A549 (cell line): ENCODE results near the gene CKMT2. TPM values are rescaled to one million over a fixed set of nuclear protein-coding genes. Genes with fewer than 3 reads are reported as not detected.

ENCODE experiments used
- ATAC-seq, 2 experiments: fragments of 200-7000 bp in 1 of 2; fragments of >200 bp in 1 of 2; cut with Nextera tagmentation in 1 of 2; cut with Tn5 transposase in 1 of 2; 3 replicates each; pipeline versions ENCODE4 v1.8.0 to v1.9.1; 2018 to 2020; ENCODE audit warnings: mild to moderate bottlenecking in 1 of 2, moderate library complexity in 1 of 2
- CTCF ChIA-PET: fragments of 300-600 bp; sonication (Branson Sonifier 250); formaldehyde crosslinking; extraction: SDS; loops from one replicate; lab custom pipeline; 2021; ENCODE audit warnings: antibody characterized with exemption, inconsistent platforms; lab: Yijun Ruan, JAX
- POLR2A ChIA-PET: fragments of 350-600 bp; formaldehyde crosslinking; extraction: SDS; loops from one replicate; lab custom pipeline; 2021; ENCODE audit warnings: antibody characterized with exemption, inconsistent platforms; lab: Yijun Ruan, JAX
- DNase-seq, 2 experiments: peaks; one replicate each; pipeline versions ENCODE4 v3.0.0 to v3.0.0-alpha.2; 2011 to 2016; ENCODE audit warnings: low read depth in 1 of 2, low spot score in 1 of 2
- FAIRE-seq: peaks from 2 replicates; lab custom pipeline; 2011; peaks lifted over from hg19 to GRCh38; lab: Jason Lieb, UNC
- H3K27ac ChIP-seq, 2 experiments: fragments of >200 bp; sonication (Bioruptor Twin); formaldehyde crosslinking; 3 replicates each; pipeline ENCODE4 v1.5.1; 2016 to 2017
- H3K4me1 ChIP-seq: fragments of >200 bp; sonication (Bioruptor Twin); formaldehyde crosslinking; 3 replicates; pipeline ENCODE4 v1.6.1; 2016
- H3K4me2 ChIP-seq: fragments of >200 bp; sonication (Bioruptor Twin); formaldehyde crosslinking; 3 replicates; pipeline ENCODE4 v1.6.1; 2016
- H3K4me3 ChIP-seq: fragments of >200 bp; sonication (Bioruptor Twin); formaldehyde crosslinking; 3 replicates; pipeline ENCODE4 v1.5.1; 2016
- H3K9me3 ChIP-seq: fragments of >200 bp; sonication (Bioruptor Twin); formaldehyde crosslinking; 3 replicates; pipeline ENCODE4 v1.6.1; 2016
- CHD2 ChIP-seq: fragments of 150-350 bp; IDR thresholded peaks from 2 replicates; pipeline ENCODE4 v1.6.1; 2014; ENCODE audit warnings: low read length; ENCODE audit not compliant: partially characterized antibody
- CHD4 ChIP-seq: fragments of 200-600 bp; sonication (generic); IDR thresholded peaks from 2 replicates; pipeline ENCODE4 v1.6.1; 2016; ENCODE audit warnings: antibody characterized with exemption, mild to moderate bottlenecking, borderline replicate concordance
- EHF ChIP-seq: fragments of 250-450 bp; sonication (Bioruptor Pico); IDR thresholded peaks from 2 replicates; pipeline ENCODE4 v1.5.0; 2020; ENCODE audit warnings: mild to moderate bottlenecking
- EHMT2 ChIP-seq: fragments of 200-600 bp; sonication (generic); IDR thresholded peaks from 2 replicates; pipeline ENCODE4 v1.6.1; 2016; ENCODE audit warnings: antibody characterized with exemption, low read depth, mild to moderate bottlenecking, moderate library complexity
- HOXB13 ChIP-seq: fragments of 250-450 bp; sonication (Bioruptor Pico); IDR thresholded peaks from 2 replicates; pipeline ENCODE4 v1.5.0; 2020; ENCODE audit warnings: low read depth, mild to moderate bottlenecking, moderate library complexity
- HOXB5 ChIP-seq: fragments of 250-450 bp; sonication (Bioruptor Pico); IDR thresholded peaks from 2 replicates; pipeline ENCODE4 v1.5.0; 2020; ENCODE audit warnings: mild to moderate bottlenecking, moderate library complexity
- JUNB ChIP-seq: fragments of >200 bp; sonication (Bioruptor Twin); formaldehyde crosslinking; IDR thresholded peaks from 2 replicates; pipeline ENCODE4 v1.6.1; 2016
- MAFK ChIP-seq: fragments of 450-650 bp; IDR thresholded peaks from 2 replicates; pipeline ENCODE4 v1.6.1; 2014; ENCODE audit not compliant: partially characterized antibody
- MAZ ChIP-seq: fragments of 150-350 bp; IDR thresholded peaks from 2 replicates; pipeline ENCODE4 v1.6.1; 2014; ENCODE audit warnings: antibody characterized with exemption, low read depth, low read length, borderline replicate concordance
- PHF8 ChIP-seq: fragments of 200-600 bp; sonication (generic); IDR thresholded peaks from 2 replicates; pipeline ENCODE4 v1.6.1; 2016; ENCODE audit warnings: low read depth, mild to moderate bottlenecking, antibody characterized with exemption, moderate library complexity, borderline replicate concordance
- POLR2A ChIP-seq: IDR thresholded peaks from 2 replicates; pipeline ENCODE4 v1.6.1; 2012; ENCODE audit warnings: mild to moderate bottlenecking, low read length
- POLR2AphosphoS2 ChIP-seq: conservative IDR thresholded peaks from 2 replicates; pipeline ENCODE4 v1.6.1; 2012; ENCODE audit warnings: low read length, improper control_type of control experiment, inconsistent platforms
- RAD21 ChIP-seq, 2 experiments: fragments of >200 bp in 1 of 2; sonication (Bioruptor Twin) in 1 of 2; formaldehyde crosslinking in 1 of 2; IDR thresholded peaks in 1 of 2; conservative IDR thresholded peaks in 1 of 2; 2 replicates in 1 of 2; 3 replicates in 1 of 2; pipeline ENCODE4 v1.6.1; 2012 to 2018; ENCODE audit warnings: inconsistent platforms in 1 of 2
- SMC3 ChIP-seq: fragments of >200 bp; sonication (Bioruptor Twin); formaldehyde crosslinking; IDR thresholded peaks from 3 replicates; pipeline ENCODE4 v1.6.1; 2018; ENCODE audit warnings: inconsistent platforms
- TP53 ChIP-seq: fragments of 250-450 bp; sonication (Bioruptor Pico); IDR thresholded peaks from 2 replicates; pipeline ENCODE4 v1.5.0; 2021; ENCODE audit warnings: mild to moderate bottlenecking, moderate library complexity
- ZC3H11A ChIP-seq: fragments of 450-650 bp; IDR thresholded peaks from 2 replicates; pipeline ENCODE4 v1.6.1; 2014; ENCODE audit warnings: antibody characterized with exemption, mild to moderate bottlenecking
- ZSCAN20 ChIP-seq: fragments of 250-450 bp; sonication (Bioruptor Pico); IDR thresholded peaks from 2 replicates; pipeline ENCODE4 v1.8.0; 2022; ENCODE audit warnings: mild to moderate bottlenecking, moderate library complexity
- WGBS: methylation state at CpG from one replicate; pipeline ENCODE4 v1.1.6; 2017; ENCODE audit errors: missing lambda C conversion rate; 5-methylcytosine and 5-hydroxymethylcytosine counted together
- polyA plus RNA-seq, 4 experiments: library from polyadenylated mRNA; depleted of rRNA in 3 of 4; stranded (reverse); fragments of >200 nt; fragmentation: RNase III in 1 of 4; extraction: RNeasy Plus Mini Kit Qiagen cat#74134 plus additional on column Dnase treatment in 1 of 4; gene quantifications; 2 replicates in 3 of 4; 3 replicates in 1 of 4; pipeline ENCODE4 v1.2.3, GENCODE V29; 2011 to 2017
- TF ChIP-seq, protein P1 (sequence below): IDR thresholded peaks from 2 replicates; pipeline ENCODE4 v1.6.1; 2012
- TF ChIP-seq, protein P2 (sequence below): IDR thresholded peaks from 2 replicates; pipeline ENCODE4 v1.6.1; 2012; ENCODE audit warnings: low read depth, borderline replicate concordance
- TF ChIP-seq, protein P3 (sequence below): fragments of 150-350 bp; IDR thresholded peaks from 2 replicates; pipeline ENCODE4 v1.6.1; 2014; ENCODE audit warnings: low read depth, mild to moderate bottlenecking, low read length
- TF ChIP-seq, protein P4 (sequence below): fragments of 200-600 bp; sonication (generic); IDR thresholded peaks from 2 replicates; pipeline ENCODE4 v1.6.1; 2016; ENCODE audit warnings: antibody characterized with exemption, mild to moderate bottlenecking, moderate library complexity
- TF ChIP-seq, protein P5 (sequence below): fragments of >200 bp; sonication (Bioruptor Twin); formaldehyde crosslinking; IDR thresholded peaks from 3 replicates; pipeline ENCODE4 v1.5.1; 2016
- TF ChIP-seq, protein P6 (sequence below): fragments of >200 bp; sonication (Bioruptor Twin); formaldehyde crosslinking; IDR thresholded peaks from 2 replicates; pipeline ENCODE4 v1.6.1; 2016
- TF ChIP-seq, protein P7 (sequence below): fragments of 450-650 bp; IDR thresholded peaks from 2 replicates; pipeline ENCODE4 v1.6.1; 2014; ENCODE audit warnings: antibody characterized with exemption
- TF ChIP-seq, protein P8 (sequence below): fragments of 250-450 bp; sonication (Bioruptor Pico); IDR thresholded peaks from 2 replicates; pipeline ENCODE4 v1.5.0; 2020; ENCODE audit warnings: low read depth, mild to moderate bottlenecking, moderate library complexity

Gene CKMT2
- polyA plus RNA-seq, 2 of the 4 experiments (the other 2 are of a cell fraction) = not detected

DNA sequence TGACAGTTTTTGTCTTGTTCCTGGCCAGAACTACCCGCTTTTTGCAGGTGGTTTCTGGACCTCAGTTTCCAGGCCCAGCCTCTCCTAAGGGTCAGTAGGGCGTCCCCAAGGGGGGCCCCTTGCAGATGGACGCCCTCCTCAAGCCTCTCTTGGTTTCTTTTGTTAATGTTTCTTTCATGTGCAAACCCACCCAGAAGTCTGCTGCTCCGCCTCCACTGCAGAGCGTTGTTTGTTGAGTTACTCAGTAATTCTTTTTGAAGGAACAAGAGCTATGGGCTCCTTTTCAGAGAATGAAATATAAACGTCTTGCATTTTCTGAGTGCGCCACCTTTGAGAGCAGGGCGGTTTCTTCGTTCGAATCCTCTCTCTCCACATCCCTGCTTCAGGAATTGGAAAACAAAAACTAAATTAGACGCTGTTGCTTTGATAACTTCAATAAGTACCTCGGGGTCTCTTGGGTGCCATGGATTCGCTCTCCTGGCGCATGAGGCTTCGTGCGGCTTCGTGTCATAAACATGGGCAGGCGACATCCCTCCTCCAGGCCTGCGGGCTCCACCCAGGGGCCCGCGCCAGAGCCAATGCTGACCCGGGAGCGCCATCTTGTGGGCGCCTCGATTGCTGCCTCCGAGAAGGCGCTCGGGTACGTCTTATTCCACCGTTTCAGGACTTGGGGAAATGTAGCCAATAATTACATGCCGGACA, 38.3 kb upstream of the CKMT2 start:
- ATAC-seq = peak; percentile 98 to 100
- POLR2A ChIA-PET = no interaction called here
- TF ChIP-seq, protein P1, sequence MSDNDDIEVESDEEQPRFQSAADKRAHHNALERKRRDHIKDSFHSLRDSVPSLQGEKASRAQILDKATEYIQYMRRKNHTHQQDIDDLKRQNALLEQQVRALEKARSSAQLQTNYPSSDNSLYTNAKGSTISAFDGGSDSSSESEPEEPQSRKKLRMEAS = peak; percentile 95
- TF ChIP-seq POLR2A (no peak), SMC3 (peak; percentile 89), CHD4 (no peak), EHMT2 (no peak), MAFK (no peak), JUNB (no peak), HOXB5 (CRISPR knock-in tag) (no peak), ZSCAN20 (CRISPR knock-in tag) (no peak), RAD21 (conservative IDR thresholded peaks at IDR 0.05 in 1 of 2, IDR thresholded peaks at IDR 0.05 in 1 of 2) (peak; percentile 90 to 94)
- TF ChIP-seq, protein P2, sequence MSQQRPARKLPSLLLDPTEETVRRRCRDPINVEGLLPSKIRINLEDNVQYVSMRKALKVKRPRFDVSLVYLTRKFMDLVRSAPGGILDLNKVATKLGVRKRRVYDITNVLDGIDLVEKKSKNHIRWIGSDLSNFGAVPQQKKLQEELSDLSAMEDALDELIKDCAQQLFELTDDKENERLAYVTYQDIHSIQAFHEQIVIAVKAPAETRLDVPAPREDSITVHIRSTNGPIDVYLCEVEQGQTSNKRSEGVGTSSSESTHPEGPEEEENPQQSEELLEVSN = peak; percentile 96
- TF ChIP-seq, protein P3, sequence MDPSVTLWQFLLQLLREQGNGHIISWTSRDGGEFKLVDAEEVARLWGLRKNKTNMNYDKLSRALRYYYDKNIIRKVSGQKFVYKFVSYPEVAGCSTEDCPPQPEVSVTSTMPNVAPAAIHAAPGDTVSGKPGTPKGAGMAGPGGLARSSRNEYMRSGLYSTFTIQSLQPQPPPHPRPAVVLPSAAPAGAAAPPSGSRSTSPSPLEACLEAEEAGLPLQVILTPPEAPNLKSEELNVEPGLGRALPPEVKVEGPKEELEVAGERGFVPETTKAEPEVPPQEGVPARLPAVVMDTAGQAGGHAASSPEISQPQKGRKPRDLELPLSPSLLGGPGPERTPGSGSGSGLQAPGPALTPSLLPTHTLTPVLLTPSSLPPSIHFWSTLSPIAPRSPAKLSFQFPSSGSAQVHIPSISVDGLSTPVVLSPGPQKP = no peak
- TF ChIP-seq, protein P4, sequence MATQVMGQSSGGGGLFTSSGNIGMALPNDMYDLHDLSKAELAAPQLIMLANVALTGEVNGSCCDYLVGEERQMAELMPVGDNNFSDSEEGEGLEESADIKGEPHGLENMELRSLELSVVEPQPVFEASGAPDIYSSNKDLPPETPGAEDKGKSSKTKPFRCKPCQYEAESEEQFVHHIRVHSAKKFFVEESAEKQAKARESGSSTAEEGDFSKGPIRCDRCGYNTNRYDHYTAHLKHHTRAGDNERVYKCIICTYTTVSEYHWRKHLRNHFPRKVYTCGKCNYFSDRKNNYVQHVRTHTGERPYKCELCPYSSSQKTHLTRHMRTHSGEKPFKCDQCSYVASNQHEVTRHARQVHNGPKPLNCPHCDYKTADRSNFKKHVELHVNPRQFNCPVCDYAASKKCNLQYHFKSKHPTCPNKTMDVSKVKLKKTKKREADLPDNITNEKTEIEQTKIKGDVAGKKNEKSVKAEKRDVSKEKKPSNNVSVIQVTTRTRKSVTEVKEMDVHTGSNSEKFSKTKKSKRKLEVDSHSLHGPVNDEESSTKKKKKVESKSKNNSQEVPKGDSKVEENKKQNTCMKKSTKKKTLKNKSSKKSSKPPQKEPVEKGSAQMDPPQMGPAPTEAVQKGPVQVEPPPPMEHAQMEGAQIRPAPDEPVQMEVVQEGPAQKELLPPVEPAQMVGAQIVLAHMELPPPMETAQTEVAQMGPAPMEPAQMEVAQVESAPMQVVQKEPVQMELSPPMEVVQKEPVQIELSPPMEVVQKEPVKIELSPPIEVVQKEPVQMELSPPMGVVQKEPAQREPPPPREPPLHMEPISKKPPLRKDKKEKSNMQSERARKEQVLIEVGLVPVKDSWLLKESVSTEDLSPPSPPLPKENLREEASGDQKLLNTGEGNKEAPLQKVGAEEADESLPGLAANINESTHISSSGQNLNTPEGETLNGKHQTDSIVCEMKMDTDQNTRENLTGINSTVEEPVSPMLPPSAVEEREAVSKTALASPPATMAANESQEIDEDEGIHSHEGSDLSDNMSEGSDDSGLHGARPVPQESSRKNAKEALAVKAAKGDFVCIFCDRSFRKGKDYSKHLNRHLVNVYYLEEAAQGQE = no peak
- TF ChIP-seq, protein P5, sequence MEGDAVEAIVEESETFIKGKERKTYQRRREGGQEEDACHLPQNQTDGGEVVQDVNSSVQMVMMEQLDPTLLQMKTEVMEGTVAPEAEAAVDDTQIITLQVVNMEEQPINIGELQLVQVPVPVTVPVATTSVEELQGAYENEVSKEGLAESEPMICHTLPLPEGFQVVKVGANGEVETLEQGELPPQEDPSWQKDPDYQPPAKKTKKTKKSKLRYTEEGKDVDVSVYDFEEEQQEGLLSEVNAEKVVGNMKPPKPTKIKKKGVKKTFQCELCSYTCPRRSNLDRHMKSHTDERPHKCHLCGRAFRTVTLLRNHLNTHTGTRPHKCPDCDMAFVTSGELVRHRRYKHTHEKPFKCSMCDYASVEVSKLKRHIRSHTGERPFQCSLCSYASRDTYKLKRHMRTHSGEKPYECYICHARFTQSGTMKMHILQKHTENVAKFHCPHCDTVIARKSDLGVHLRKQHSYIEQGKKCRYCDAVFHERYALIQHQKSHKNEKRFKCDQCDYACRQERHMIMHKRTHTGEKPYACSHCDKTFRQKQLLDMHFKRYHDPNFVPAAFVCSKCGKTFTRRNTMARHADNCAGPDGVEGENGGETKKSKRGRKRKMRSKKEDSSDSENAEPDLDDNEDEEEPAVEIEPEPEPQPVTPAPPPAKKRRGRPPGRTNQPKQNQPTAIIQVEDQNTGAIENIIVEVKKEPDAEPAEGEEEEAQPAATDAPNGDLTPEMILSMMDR = peak; percentile 93
- TF ChIP-seq, protein P6, sequence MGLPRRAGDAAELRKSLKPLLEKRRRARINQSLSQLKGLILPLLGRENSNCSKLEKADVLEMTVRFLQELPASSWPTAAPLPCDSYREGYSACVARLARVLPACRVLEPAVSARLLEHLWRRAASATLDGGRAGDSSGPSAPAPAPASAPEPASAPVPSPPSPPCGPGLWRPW = no peak
- TF ChIP-seq, all 56 proteins: peak for 5
- peak overlapping the region; percentile 63 for H3K4me2 ChIP-seq
- no peaks in the 10 kb centered on the region for H3K9me3 ChIP-seq
- no peak for FAIRE-seq
- no peak overlapping the region for H3K27ac ChIP-seq
- no peak overlapping the region for H3K4me3 ChIP-seq
- DNase-seq = peak; percentile 79 to 88
- 30% methylated on average over 29 of the region's 31 CpGs for WGBS
- CTCF ChIA-PET = interaction anchor here (0.7 to 4.6 kb wide), 46 partner anchors 8 to 1094 kb away, joined by 3 to 39 read pairs (median 4); no protein-coding TSS in a partner anchor
- H3K4me1 ChIP-seq = no peaks in the 10 kb centered on the region

DNA sequence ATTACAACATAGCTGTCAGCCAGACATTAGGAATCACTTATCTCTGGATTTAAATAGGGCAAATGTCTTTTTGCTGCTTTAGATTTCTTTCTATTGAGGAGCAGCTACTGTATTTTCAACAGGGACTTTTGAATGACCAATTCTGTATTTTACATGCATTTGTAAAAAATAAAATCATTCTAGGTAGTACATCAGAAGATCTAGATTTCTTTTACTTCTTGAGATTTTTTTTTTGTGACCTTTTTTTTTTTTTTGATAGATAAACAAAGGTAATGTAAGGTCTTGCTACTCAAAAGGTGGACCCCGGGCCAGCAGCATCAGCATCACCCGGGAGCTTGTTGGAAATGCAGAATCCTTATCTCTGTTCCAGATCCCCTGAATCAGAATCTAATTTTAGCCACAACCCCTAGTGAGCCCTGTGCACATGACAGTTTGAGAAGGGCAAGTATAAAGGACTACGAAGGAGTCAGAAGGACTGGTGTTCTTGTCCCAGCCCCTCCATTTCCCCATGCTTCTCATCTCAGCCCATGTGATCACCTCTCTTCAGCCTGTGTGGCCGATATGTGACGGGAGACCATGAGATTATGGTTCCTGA, 37.7 kb upstream of the CKMT2 start:
- Histone ChIP-seq H3K4me2 (peak overlapping the region; percentile 63), H3K27ac (no peak overlapping the region), H3K9me3 (no peaks in the 10 kb centered on the region), H3K4me3 (no peak overlapping the region), H3K4me1 (no peaks in the 10 kb centered on the region)
- CTCF ChIA-PET = interaction anchor here (0.7 to 4.6 kb wide), 42 partner anchors 8 to 1095 kb away, joined by 3 to 39 read pairs (median 4); no protein-coding TSS in a partner anchor
- DNase-seq (no peak), FAIRE-seq (no peak), ATAC-seq (peak; percentile 33 to 35; a peak in 3 of 6 replicates)
- no peak for TF ChIP-seq CHD2
- TF ChIP-seq, protein P1 = no peak
- TF ChIP-seq, protein P7, sequence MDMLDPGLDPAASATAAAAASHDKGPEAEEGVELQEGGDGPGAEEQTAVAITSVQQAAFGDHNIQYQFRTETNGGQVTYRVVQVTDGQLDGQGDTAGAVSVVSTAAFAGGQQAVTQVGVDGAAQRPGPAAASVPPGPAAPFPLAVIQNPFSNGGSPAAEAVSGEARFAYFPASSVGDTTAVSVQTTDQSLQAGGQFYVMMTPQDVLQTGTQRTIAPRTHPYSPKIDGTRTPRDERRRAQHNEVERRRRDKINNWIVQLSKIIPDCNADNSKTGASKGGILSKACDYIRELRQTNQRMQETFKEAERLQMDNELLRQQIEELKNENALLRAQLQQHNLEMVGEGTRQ = no peak
- TF ChIP-seq PHF8 = no peak
- TF ChIP-seq TP53 (CRISPR knock-in tag) = no peak
- TF ChIP-seq MAZ = no peak
- TF ChIP-seq, protein P8, sequence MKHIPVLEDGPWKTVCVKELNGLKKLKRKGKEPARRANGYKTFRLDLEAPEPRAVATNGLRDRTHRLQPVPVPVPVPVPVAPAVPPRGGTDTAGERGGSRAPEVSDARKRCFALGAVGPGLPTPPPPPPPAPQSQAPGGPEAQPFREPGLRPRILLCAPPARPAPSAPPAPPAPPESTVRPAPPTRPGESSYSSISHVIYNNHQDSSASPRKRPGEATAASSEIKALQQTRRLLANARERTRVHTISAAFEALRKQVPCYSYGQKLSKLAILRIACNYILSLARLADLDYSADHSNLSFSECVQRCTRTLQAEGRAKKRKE (CRISPR knock-in tag) = no peak
- no peak for TF ChIP-seq ZC3H11A
- TF ChIP-seq EHF (CRISPR knock-in tag) = no peak
- no peak for TF ChIP-seq POLR2AphosphoS2
- TF ChIP-seq HOXB13 (CRISPR knock-in tag) = no peak
- TF ChIP-seq SMC3 = no peak
- 83% methylated on average over 5 of the region's 5 CpGs for WGBS
- POLR2A ChIA-PET = no interaction called here
